ENCODE data around the gene CRYBA2. TPM values are rescaled to one million over a fixed set of nuclear protein-coding genes. Genes with fewer than 3 reads are reported as not detected.

The CRYBA2 gene
- total RNA-seq, 3 donors from 2014 or later, result not detected

GRCh38 chr2:218946621-218947020 lies 46.6 kb downstream of the CRYBA2 start:
- no peaks in the 10 kb centered on the region for H3K36me3 Mint-ChIP-seq (ENCODE audit: insufficient read depth)
- no peak for ATAC-seq
- H3K4me1 Mint-ChIP-seq (ENCODE audit: low read depth), result no peaks in the 10 kb centered on the region
- DNase-seq, result no peak
- H3K27me3 Mint-ChIP-seq (ENCODE audit: low read depth), result peaks cover 49% of the 10 kb centered on the region
- no peak overlapping the region for H3K4me3 Mint-ChIP-seq
- H3K9me3 Mint-ChIP-seq, result no peaks in the 10 kb centered on the region

- H3K9me3 Mint-ChIP-seq, result no peaks in the 10 kb centered on the region
- H3K36me3 Mint-ChIP-seq (ENCODE audit: insufficient read depth), result no peaks in the 10 kb centered on the region
- H3K27me3 Mint-ChIP-seq (ENCODE audit: low read depth), result peaks cover 47% of the 10 kb centered on the region
- ATAC-seq (no peak), DNase-seq (no peak)
- H3K4me1 Mint-ChIP-seq (ENCODE audit: low read depth), result no peaks in the 10 kb centered on the region
- no peak overlapping the region for H3K4me3 Mint-ChIP-seq
Observed at GRCh38 chr2:218944759-218945404, 48.3 kb downstream of the CRYBA2 start.

Other genes with a start within 250 kb of the CRYBA2 start
- under 1 TPM; 0.14 to 0.26 (median 0.15) TPM for gene CYP27A1, start 211.3 kb downstream of the CRYBA2 start, total RNA-seq
- gene PRKAG3, start 161.6 kb downstream of the CRYBA2 start, total RNA-seq, result not detected
- gene WNT6, start 133.6 kb downstream of the CRYBA2 start, total RNA-seq, result under 1 TPM in 1 of 3 donors, not detected in 2; 0.11 TPM
- gene WNT10A, start 112.6 kb downstream of the CRYBA2 start, total RNA-seq, result 1 to 10 TPM; 1.4 to 2.7 (median 2.3) TPM
- gene CDK5R2, start 33.8 kb downstream of the CRYBA2 start, total RNA-seq, result not detected
- not detected for gene FEV, start 8.2 kb downstream of the CRYBA2 start, total RNA-seq
- not detected for gene CFAP65, start 48.1 kb upstream of the CRYBA2 start, total RNA-seq
- gene IHH, start 67.5 kb upstream of the CRYBA2 start, total RNA-seq, result under 1 TPM in 1 of 3 donors, not detected in 2; 0.28 TPM
- 10 to 100 TPM; 26.5 to 33.3 (median 30.1) TPM for gene NHEJ1, start 167.4 kb upstream of the CRYBA2 start, total RNA-seq
- gene SLC23A3, start 176.6 kb upstream of the CRYBA2 start, total RNA-seq, result under 1 TPM; 0.71 to 0.89 (median 0.84) TPM
- 10 to 100 TPM; 66.8 to 78.9 (median 72.7) TPM for gene CNPPD1, start 183.5 kb upstream of the CRYBA2 start, total RNA-seq
- gene RETREG2, start 184.9 kb upstream of the CRYBA2 start, total RNA-seq, result 10 to 100 TPM; 55.0 to 63.1 (median 62.7) TPM
- gene ZFAND2B, start 213.4 kb upstream of the CRYBA2 start, total RNA-seq, result 10 to 100 TPM; 27.0 to 35.3 (median 31.7) TPM
- gene ABCB6, start 225.5 kb upstream of the CRYBA2 start, total RNA-seq, result 10 to 100 TPM; 14.8 to 17.2 (median 15.4) TPM
- gene ATG9A, start 236.2 kb upstream of the CRYBA2 start, total RNA-seq, result 10 to 100 TPM; 29.7 to 31.4 (median 31.4) TPM
- 10 to 100 TPM; 40.8 to 52.1 (median 45.5) TPM for gene ANKZF1, start 236.4 kb upstream of the CRYBA2 start, total RNA-seq

All from activated T-cell treated with anti-CD3 and anti-CD28 coated beads, Interleukin-2, amount 50 U/mL, for 4 hours (primary cell).